Stimulated activated naive CD8-positive, alpha-beta T cell treated with anti-CD3 and anti-CD28 coated beads, Interleukin-15, Interleukin-2, amounts not matched to agents 100 ng/mL and 50 ng/mL, for 24 hours (primary cell): ENCODE data around the gene CNTROB.

ENCODE experiments used
- H3K27ac Mint-ChIP-seq: one replicate; pipeline ENCODE4 v1.8.0; 2021; ENCODE audit warnings: mild to moderate bottlenecking, mixed read lengths
- H3K27me3 Mint-ChIP-seq: one replicate; pipeline ENCODE4 v1.8.0; 2021; ENCODE audit warnings: mixed read lengths
- H3K36me3 Mint-ChIP-seq: one replicate; pipeline ENCODE4 v1.8.0; 2021; ENCODE audit warnings: low read depth, mixed read lengths
- H3K4me1 Mint-ChIP-seq: one replicate; pipeline ENCODE4 v1.8.0; 2021; ENCODE audit warnings: low read depth, mixed read lengths
- H3K4me3 Mint-ChIP-seq: one replicate; pipeline ENCODE4 v1.8.0; 2021; ENCODE audit warnings: mild to moderate bottlenecking, mixed read lengths
- H3K9me3 Mint-ChIP-seq: one replicate; pipeline ENCODE4 v1.8.0; 2021; ENCODE audit warnings: mixed read lengths

CNTROB gene

DNA sequence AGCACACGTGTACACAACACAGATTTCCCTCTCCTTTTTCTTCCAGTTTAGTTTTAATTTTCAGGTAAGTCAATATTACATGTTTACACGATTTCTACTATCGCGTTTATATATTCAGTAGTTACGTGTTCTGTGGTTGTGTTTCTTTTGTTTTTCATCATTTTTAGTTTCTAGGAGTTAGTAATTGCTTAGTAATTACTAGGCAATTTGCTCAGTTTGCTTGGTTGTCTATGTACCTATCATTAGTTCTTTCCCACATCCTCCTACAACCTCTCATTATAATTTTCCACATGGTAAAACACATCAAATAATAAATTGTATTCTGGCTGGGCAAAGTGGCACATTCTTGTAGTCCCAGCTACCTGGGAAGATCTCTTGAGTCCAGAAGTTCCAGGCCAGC lies 45.8 kb downstream of the CNTROB start:
- Mint-ChIP-seq H3K9me3 (peaks cover 13% of the 10 kb centered on the region), H3K4me1 (no peaks in the 10 kb centered on the region), H3K27ac (no peak overlapping the region), H3K4me3 (no peak overlapping the region), H3K27me3 (peaks cover 9% of the 10 kb centered on the region), H3K36me3 (peaks cover 10% of the 10 kb centered on the region)

GRCh38 chr17:7982173-7982572 lies 50.2 kb downstream of the CNTROB start:
- Mint-ChIP-seq H3K4me3 (no peak overlapping the region), H3K36me3 (no peaks in the 10 kb centered on the region), H3K27ac (no peak overlapping the region), H3K9me3 (no peaks in the 10 kb centered on the region), H3K4me1 (no peaks in the 10 kb centered on the region), H3K27me3 (peaks cover 5% of the 10 kb centered on the region)

DNA sequence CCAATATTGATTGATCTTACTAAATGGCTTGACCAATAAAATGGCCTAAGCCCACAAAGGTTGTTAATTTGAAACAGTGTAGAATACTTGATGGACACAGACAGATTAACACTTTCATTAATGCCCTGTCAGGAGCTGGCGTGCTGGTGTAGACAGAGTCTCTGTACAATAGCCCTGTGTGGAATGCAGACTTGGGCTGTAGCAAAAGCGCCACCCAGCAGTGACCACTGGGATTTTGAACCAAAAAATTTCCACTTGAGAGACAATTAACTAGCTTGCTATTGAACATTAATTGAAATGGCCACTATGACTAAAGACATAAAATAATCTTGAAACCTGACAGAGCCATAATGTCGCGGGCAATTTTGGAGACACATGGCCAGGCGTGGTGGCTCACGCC lies 50.7 kb downstream of the CNTROB start:
- no peaks in the 10 kb centered on the region for H3K36me3 Mint-ChIP-seq
- peaks cover 5% of the 10 kb centered on the region for H3K27me3 Mint-ChIP-seq
- no peak overlapping the region for H3K27ac Mint-ChIP-seq

DNA sequence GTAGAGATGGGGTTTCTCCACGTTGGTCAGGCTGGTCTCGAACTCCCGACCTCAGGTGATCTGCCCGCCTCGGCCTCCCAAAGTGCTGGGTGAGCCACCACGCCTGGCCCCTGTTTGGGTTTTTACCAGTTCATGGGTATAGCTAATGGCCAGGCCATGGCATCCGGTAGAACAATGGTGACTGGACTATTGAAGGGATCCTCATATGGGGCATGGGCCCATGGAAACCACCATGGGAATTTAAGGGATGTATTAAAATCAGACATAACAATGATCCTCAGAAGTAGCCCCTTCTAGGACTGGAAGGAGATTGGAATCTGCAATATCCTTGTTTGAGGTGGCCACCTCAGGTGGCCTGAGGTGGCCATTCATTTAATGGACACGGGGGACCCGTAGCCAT lies 52.9 kb downstream of the CNTROB start:
- Mint-ChIP-seq H3K9me3 (no peaks in the 10 kb centered on the region), H3K36me3 (no peaks in the 10 kb centered on the region), H3K27ac (no peak overlapping the region), H3K4me3 (no peak overlapping the region), H3K27me3 (no peaks in the 10 kb centered on the region), H3K4me1 (peaks cover 11% of the 10 kb centered on the region)

More for the DNA sequence above, 50.7 kb downstream of the CNTROB start:
- Mint-ChIP-seq H3K9me3 (no peaks in the 10 kb centered on the region), H3K4me3 (no peak overlapping the region), H3K4me1 (no peaks in the 10 kb centered on the region)

DNA sequence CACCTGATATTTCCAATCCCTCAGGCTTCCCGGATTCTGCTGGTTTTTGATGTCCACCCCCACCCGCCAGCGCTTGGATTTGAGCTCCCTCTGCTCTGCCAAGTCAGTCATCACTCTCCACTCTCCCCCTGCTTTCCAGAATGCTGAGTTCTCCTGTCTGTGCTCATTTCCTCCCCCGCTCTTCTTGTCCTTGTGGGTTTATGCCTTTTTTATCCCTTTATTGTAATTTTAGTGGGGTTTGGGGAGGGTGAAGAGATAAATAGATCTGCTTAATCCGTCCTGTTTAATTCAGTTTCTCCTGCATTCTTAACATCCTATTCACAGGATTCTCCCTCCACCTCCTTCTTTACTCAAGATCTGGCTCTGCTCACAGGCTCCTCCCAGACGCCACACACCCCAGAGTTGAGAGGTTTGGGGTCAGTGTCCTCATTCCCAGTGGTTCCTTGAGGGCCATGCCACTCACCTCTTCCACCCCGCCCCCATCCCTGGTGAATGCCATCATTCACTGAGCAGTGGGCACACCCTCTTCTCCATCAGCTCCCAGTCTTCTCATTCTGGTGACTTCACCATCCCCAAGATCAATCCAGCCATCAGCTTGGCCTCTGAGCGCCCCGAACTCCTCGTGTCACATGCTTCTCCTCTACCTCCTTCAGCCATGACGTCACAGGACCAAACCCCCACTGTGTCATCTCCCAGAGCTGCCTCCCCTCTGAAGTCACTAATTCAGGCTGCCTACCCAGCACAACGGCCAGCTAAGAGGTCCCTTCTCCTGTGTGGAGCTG lies 55.3 kb downstream of the CNTROB start:
- H3K9me3 Mint-ChIP-seq: no peaks in the 10 kb centered on the region
- H3K27me3 Mint-ChIP-seq: no peaks in the 10 kb centered on the region
- H3K4me1 Mint-ChIP-seq: peaks cover 20% of the 10 kb centered on the region
- no peaks in the 10 kb centered on the region for H3K36me3 Mint-ChIP-seq
- H3K27ac Mint-ChIP-seq: no peak overlapping the region
- no peak overlapping the region for H3K4me3 Mint-ChIP-seq

GRCh38 chr17:7988750-7989178 lies 56.8 kb downstream of the CNTROB start:
- Mint-ChIP-seq H3K36me3 (no peaks in the 10 kb centered on the region), H3K4me1 (peaks cover 20% of the 10 kb centered on the region), H3K4me3 (peak overlapping the region; percentile 73), H3K27ac (peak overlapping the region; percentile 85), H3K9me3 (no peaks in the 10 kb centered on the region), H3K27me3 (no peaks in the 10 kb centered on the region)

- Mint-ChIP-seq H3K27ac (peak overlapping the region; percentile 85), H3K27me3 (no peaks in the 10 kb centered on the region), H3K4me3 (peak overlapping the region; percentile 73), H3K36me3 (no peaks in the 10 kb centered on the region), H3K9me3 (no peaks in the 10 kb centered on the region), H3K4me1 (peaks cover 20% of the 10 kb centered on the region)
Measured at GRCh38 chr17:7989781-7990655, 58.0 kb downstream of the CNTROB start.

DNA sequence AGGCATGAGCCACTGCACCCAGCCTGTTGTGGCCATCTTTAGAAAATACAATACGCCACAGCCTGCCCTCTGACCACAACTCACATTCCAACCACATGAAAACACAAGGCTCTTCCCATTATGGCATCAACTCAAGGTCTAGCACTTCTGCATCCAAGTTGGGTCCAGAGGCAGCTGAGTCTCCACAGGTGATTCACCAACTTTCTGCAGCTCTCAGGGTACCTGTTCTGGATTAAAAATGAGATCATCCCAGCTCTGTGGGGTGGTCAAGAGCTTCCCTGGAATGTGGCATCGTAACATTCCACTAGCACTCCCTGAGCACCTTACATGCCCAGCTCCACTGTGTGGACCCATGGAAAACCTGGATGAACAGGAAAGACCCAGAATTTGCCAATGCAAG lies 60.5 kb downstream of the CNTROB start:
- Mint-ChIP-seq H3K4me3 (no peak overlapping the region), H3K36me3 (no peaks in the 10 kb centered on the region), H3K9me3 (no peaks in the 10 kb centered on the region), H3K27me3 (no peaks in the 10 kb centered on the region), H3K4me1 (peaks cover 20% of the 10 kb centered on the region), H3K27ac (no peak overlapping the region)

DNA sequence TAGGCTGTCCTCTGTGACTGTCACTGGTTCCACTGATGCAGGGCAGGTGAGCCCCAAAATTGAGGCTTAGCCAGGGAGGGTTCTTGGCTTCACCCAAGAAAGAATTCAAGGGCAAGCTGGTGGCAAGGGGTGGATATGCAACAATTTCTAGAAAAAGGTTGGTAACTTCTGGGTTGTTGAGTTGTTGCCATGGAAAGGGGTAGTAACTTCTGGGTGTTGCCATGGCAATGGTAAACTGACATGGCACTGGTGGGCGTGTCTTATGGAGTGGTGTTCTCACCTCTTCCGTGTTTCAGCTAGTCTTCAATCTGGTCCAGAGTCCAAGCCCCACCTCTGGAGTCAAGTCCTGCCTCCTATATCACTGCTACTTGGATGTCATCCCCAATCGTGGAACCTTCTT lies 60.9 kb downstream of the CNTROB start:
- H3K9me3 Mint-ChIP-seq: no peaks in the 10 kb centered on the region
- no peak overlapping the region for H3K4me3 Mint-ChIP-seq
- H3K36me3 Mint-ChIP-seq: no peaks in the 10 kb centered on the region
- H3K27me3 Mint-ChIP-seq: no peaks in the 10 kb centered on the region
- no peak overlapping the region for H3K27ac Mint-ChIP-seq
- H3K4me1 Mint-ChIP-seq: peaks cover 20% of the 10 kb centered on the region

DNA sequence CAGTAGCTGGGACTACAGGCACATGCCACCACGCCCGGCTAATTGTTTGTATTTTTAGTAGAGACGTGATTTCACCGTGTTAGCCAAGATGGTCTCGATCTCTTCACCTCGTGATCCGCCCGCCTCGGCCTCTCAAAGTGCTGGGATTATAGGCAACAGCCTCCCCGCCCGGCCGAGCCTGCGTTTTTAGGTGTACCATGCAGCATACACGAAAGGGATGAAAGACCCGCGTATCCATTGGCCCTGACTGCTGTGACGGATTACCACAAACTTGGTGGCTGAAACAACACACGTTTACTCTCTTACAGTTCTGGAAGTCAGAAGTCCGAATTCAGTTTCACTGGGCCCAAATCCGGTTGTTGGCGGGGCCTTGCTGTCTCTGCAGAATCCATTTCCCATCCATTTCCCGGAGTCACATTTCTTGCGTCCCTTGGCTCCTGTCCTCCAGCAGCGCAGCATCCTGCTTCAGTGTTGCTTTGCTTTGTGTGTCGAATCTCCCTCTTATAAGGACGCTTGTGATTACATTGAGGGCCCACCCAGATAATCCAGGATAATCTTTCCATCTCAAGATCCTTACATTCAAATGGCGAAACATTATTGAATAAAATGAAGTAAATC lies 62.1 kb downstream of the CNTROB start:
- H3K36me3 Mint-ChIP-seq: no peaks in the 10 kb centered on the region
- H3K4me3 Mint-ChIP-seq: no peak overlapping the region
- H3K9me3 Mint-ChIP-seq: no peaks in the 10 kb centered on the region
- H3K4me1 Mint-ChIP-seq: peaks cover 16% of the 10 kb centered on the region
- H3K27ac Mint-ChIP-seq: no peak overlapping the region
- H3K27me3 Mint-ChIP-seq: peaks cover 5% of the 10 kb centered on the region

GRCh38 chr17:7995724-7996123 lies 63.7 kb downstream of the CNTROB start:
- Mint-ChIP-seq H3K4me3 (no peak overlapping the region), H3K36me3 (no peaks in the 10 kb centered on the region), H3K9me3 (no peaks in the 10 kb centered on the region), H3K27ac (no peak overlapping the region), H3K4me1 (peaks cover 3% of the 10 kb centered on the region), H3K27me3 (peaks cover 14% of the 10 kb centered on the region)

GRCh38 chr17:7997186-7997585 lies 65.2 kb downstream of the CNTROB start:
- Mint-ChIP-seq H3K27ac (no peak overlapping the region), H3K4me3 (no peak overlapping the region), H3K27me3 (peaks cover 25% of the 10 kb centered on the region), H3K4me1 (peaks cover 5% of the 10 kb centered on the region), H3K9me3 (no peaks in the 10 kb centered on the region), H3K36me3 (no peaks in the 10 kb centered on the region)
